Stimulated activated CD8-positive, alpha-beta memory T cell treated with anti-CD3 and anti-CD28 coated beads, Interleukin-7, amount 100 ng/mL, for 4 hours (primary cell): ENCODE results near the gene SCUBE1.

Experiments
- DNase-seq, 2 donors: peaks; one replicate each; pipeline ENCODE4 v3.0.0-alpha.2; 2020; ENCODE audit warnings: low read depth in 2 of 2

Gene SCUBE1

DNA sequence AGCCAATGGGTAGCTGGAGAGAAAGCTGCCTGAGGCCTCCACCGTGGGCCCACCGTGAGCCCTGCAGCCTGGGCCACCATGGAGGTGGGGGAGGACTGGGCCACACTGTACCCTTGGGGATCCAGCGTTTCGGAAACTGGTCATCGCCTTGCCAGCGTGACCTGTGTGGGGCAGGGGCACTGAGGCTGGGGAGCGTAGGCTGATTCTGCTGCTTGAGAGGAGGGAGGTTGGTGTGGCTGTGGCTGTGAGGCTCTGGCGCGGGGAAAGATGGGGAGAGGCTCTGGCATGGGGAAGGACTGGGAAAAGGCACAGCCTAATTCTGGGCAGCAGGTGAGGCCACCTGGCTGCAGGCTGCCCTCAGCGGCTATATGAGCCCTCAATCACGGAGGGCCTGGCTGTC is 143.6 kb downstream of the SCUBE1 start:
- no peak for DNase-seq

- no peak for DNase-seq
Observed at GRCh38 chr22:43198936-43199335, 144.2 kb downstream of the SCUBE1 start.

DNA sequence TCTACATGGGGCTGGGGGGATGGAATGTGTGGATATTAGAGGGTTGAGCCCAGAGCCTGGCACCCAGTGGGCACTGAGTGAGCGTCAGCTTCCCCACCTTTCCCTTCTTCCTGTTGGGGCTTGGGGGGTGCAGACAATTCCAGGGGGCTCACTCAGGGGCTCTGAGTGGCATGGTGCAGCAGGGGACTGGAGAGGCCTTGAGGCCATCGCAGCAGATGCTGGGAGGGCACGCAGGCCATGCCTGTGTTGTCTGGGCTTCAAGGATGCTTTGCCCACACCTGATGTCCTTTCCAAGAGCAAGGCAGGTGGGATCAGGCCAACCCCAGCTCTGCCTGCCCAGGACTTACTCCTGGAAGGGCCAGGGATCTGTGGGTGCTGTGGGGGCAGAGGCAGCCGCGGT is 145.0 kb downstream of the SCUBE1 start:
- no peak for DNase-seq

DNA sequence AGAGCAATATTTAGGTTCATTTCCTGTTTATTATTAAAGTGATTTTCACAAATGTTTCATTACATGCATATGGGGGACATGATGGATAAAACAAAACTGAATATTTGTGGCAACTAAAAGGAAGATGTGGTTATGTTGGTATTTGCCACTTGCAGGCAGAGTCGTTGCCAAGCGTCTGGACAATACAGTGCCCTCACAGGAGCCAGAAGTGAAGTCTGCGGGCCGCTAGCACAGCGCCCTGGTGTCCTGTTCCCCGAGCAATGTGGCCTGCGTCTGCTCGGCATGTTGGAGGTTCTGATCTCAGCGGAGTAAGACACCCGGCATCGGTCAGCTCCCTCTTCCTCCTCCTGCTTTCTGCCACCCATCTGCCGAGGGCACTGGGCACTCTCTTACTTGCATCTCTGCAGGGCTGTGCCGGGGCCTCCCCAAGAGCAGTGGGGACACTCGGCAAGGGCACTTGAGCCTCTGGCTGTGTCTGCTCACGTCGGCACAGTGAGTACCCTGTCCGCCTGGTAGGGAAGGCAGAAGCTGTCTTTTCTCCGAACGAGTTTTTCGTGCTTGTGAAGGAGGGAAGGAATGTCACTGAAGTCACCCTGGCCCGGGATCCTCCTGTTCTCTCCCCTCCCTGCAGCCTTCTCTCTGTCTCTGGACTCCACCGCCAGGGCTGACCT is 145.8 kb downstream of the SCUBE1 start:
- DNase-seq: no peak

- no peak for DNase-seq
Observed at GRCh38 chr22:43191831-43192230, 151.3 kb downstream of the SCUBE1 start.

DNA sequence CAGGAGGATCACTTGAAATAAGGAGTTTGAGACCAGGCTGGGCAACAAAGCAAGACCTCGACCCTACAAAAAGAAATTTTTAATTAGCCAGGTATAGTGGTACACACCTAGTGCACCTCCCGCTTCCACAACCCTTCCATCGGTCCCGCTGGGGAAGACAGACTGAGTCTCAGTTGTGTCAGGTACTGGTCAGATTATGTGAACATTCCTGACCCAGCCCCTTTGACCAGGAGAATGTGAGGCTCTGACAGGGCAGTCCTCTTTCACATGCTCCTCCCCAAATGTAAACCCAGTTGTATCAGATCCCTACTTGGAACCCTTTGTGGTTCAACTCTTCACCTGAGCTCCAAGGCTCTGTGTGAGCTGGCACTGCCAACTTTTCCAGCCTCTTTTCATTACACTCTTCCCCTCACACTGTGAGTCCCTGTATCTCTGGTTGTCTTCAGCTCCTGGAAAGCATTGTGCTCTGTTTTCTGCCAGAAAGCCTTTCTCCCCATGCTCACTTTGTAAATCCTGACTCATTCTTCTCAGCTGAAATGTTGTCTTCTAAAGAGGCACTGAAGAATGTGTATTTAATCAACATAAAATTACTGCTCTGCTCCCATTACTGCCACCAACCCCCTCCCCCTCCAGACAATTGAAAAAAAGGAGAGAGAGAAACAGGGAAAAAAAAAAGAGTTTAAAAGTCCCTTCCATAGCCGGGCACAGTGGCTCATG is 154.2 kb downstream of the SCUBE1 start:
- DNase-seq: no peak

DNA sequence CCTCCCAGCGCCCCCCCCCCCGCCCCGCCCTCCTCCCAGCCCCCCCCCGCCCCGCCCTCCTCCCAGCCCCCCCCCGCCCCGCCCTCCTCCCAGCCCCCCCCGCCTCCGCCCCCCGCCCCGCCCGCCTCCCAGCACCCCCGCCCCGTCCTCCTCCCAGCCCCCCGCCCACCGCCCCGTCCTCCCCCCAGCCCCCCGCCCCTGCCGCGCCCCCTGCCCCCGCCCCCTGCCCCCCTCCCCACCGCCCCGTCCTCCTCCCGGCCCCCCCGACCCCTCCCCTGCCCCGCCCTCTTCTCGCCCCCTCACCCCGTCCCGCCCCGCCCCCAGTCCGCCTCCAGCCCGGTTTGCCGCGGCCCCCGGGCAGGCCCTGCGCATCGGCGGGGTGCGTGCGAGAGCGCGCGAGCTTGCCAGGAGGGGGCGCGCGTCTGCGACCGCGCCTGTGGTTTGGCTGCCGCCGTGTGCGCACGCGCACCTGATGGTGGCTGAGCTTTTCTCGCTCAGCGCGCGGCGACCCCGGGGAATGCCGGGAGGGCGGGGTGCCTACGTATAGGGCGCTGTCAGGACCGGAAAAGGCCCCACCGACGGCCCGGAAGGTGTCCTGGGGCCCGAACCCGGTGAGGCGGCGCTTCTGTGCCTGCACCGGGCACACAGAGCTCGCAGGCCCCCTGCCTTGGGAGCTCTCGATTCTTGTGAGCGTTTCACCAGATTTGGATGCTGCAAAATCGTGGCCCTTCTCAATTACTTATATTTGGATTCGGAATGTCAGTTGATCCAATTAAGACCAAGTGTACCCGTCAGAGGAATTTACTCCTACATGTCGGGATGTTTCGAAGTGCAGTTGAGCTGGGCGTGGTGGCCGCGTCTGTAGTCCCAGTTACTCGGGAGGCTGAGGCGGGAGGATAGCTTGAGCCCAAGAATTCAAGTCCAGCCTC is 155.7 kb downstream of the SCUBE1 start:
- DNase-seq: peak; percentile 89 to 94

DNA sequence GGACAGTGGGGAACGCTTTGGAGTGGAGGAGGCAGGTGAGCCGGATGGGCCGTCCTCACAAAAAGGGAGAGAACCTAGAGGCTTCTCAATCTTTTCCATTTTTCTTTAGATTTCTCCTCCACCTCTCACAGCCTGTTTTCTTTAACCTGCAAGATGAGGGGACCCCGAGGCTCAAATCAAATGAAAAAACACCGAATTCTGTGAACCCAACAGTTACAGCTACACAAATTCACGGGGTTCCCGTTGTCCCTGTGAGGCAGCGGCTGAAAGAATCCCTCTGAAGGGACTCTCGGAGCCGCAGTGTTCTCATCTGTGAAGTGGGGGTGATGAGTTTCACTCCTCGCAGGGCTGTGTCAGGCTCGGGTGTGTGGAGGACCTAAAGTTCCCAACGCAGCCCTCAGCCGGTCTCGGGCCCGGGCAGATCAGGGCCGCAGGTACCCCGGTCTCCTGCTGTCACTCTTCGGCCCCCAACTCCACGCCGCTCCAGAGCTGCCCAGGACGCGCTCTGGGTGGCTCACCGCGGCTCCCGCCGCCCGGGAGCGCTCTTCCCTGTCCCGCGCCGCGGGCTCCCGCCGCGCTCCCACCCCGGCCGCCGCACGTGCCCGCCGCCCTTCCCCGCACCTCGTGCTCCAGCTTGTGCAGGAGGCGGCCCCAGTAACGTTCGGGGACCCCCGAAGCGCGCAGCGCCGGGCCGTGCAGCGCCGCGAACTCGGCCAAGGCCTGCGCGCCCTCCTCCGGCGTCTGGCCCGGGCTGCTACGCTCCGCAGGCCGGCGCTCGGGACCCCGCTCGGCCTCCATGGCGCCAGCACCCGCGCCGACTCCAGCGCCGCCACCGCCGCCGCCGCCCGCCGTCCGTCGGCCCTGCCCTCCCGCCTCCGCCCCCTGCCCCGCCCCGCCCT is 156.7 kb downstream of the SCUBE1 start, which contains the start of gene TTLL12:
TSS of gene TTLL12 (minus strand) at position 863 of the 899 bp plus-strand sequence. CDS start at position 798, 65 bp downstream.
- peak; percentile 10 to 63 for DNase-seq

GRCh38 chr22:43185860-43186261 is 157.3 kb downstream of the SCUBE1 start:
- DNase-seq: no peak

GRCh38 chr22:43183496-43184277 is 159.5 kb downstream of the SCUBE1 start:
- no peak for DNase-seq

DNA sequence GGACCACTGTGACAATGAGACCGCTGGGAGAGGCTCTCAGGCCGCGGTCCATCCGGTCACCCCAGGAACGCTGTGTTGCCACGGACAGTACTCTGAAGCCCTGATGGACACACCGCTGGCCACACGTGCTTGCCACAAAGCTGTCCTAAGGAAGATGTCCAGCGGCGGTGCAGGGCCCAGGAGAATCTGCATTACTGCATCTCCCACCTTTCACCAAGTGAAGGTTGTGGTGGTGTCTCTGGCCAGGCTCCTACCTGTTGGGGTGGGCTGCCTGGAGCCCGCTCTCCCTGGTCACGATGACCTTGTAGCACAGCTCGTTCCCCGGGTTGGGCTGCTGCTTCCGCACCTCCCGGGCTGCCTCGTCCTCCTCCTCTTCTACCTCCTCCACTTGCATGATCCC is 160.4 kb downstream of the SCUBE1 start:
- DNase-seq: no peak

DNA sequence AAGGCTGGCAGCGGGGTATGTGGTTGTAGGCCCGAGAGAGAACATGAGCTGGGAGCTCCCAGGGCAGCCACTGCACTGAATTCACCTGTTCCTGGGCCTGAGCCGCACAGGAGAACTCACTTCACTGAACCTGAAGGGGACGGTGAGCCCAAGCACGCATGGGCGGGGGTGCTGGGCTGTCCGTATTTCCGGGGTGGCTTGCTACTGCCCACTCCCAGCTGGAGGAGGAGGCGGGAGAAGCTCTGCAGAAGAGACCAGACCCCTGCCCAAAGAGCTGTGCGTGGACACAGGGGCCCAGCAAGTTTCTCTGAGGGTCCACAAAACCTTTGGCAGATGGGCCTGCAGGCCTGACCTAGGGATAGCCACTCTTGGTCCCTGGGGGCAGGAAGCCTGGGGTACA is 161.1 kb downstream of the SCUBE1 start:
- DNase-seq: no peak

- DNase-seq: no peak
Observed at GRCh38 chr22:43181321-43182076, 161.7 kb downstream of the SCUBE1 start.

DNA sequence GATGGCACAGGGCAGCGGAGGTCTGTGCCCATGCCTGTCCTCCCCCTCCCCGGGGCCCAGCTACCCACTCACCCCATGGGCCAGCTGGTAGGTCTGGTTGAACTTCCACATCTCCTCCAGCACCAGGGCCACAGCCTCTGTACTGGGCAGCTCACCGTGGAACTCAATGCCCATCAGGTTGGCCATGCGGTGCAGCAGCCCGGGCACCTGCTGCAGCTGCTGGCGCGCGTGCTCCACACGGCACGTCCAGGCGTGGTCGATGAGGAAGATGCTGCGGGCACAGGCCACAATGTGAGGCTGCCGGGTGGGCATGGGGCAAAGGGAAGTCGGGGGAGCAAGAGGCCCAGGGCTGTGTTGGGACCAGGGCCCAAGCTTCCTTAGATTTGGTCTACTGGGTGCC is 162.5 kb downstream of the SCUBE1 start:
- DNase-seq: no peak

DNA sequence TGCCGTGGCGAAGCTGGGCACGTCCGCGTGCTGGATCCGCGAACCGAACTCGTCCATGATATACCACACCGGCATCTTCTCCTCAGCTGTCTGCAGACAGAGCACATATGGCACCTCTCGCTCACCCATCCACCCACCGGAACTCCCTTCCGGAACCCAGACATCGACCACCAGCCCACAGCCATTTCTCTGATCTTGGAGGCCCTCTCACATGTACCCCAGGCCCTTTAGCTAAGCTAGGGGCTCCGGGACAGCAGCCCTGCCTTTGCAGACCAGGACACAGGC is 163.3 kb downstream of the SCUBE1 start:
- DNase-seq: no peak

GRCh38 chr22:43179146-43179910 is 163.8 kb downstream of the SCUBE1 start:
- no peak for DNase-seq

GRCh38 chr22:43177479-43177878 is 165.7 kb downstream of the SCUBE1 start:
- no peak for DNase-seq

GRCh38 chr22:43176090-43176489 is 167.1 kb downstream of the SCUBE1 start:
- DNase-seq: no peak

DNA sequence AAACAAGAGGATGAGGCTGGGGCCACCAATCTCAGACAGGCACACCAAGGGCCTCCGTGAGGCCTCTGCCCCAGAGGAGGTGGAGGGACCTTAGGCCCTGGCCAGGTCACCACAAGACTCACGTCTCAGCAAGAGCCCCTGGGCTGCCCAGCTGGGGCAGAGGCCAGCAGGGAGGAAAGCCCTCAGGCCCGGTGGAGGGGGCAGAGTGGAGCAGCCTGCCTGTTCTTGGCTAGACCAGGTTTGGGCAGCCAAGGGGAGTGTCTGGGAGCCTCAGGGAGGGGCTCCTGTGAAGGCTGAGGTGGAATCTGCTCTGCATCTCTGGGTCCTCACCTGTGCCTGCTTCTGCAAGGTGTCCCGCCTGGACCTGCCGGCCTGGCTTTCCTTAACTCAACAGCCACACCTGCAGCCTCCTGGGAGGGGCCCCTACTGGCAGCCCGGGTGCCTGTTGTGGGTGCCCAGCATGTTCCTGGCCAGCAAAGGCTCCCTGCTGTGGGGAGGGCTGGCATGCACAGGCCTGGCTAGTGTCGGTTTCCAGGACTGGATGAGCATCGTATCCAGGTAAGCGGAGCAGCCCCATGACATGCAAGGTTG is 168.1 kb downstream of the SCUBE1 start:
- no peak for DNase-seq
